ENCODE data around the gene SDC1.

The SDC1 gene

DNA sequence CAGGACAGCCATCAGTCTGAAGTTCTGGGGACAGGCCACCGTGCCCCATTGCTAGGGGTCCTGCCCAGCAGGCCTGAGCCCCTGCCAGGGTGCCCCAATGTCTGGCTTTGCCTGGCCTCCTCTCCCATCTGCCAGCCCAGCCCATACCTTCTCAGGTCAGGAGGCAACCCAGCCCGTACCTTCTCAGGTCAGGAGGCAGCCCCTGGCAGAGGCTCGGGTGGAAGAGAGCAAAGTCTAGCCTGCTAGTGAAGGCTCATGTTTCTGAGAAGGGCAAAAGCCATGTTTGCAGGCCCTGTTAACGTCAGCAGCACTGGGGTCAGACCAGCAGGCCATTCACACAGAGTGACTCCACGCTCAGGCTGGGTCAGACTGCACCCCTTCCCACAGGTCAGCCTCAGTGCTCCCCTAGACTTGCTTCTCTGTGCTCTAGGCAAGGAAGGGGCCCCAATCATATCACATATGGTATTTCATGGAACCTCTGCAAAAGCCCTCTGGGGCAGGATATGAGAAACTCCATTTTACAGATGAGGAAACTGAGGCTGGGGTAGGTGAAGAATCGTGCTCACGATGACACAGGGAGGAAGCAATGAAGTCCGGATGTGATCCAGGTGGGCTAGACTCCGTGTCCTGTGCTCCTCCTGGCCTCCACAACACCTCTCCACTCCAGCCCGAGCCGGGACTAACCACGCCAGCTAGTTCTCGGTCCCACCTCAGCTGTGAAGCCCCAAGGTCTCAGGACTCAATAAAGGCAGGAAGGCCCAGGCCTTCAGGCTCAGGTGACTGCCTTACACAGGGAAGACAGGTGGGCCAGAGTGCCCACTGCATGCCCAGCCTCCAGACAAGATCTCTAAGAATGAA is 9.5 kb downstream of the SDC1 start:
- in situ Hi-C loops (cut with MboI; ENCODE audit: low sequenced_read_pairs): no loop called here

GRCh38 chr2:20214566-20215182 is 10.3 kb downstream of the SDC1 start:
- in situ Hi-C loops (cut with MboI; ENCODE audit: low sequenced_read_pairs): no loop called here

DNA sequence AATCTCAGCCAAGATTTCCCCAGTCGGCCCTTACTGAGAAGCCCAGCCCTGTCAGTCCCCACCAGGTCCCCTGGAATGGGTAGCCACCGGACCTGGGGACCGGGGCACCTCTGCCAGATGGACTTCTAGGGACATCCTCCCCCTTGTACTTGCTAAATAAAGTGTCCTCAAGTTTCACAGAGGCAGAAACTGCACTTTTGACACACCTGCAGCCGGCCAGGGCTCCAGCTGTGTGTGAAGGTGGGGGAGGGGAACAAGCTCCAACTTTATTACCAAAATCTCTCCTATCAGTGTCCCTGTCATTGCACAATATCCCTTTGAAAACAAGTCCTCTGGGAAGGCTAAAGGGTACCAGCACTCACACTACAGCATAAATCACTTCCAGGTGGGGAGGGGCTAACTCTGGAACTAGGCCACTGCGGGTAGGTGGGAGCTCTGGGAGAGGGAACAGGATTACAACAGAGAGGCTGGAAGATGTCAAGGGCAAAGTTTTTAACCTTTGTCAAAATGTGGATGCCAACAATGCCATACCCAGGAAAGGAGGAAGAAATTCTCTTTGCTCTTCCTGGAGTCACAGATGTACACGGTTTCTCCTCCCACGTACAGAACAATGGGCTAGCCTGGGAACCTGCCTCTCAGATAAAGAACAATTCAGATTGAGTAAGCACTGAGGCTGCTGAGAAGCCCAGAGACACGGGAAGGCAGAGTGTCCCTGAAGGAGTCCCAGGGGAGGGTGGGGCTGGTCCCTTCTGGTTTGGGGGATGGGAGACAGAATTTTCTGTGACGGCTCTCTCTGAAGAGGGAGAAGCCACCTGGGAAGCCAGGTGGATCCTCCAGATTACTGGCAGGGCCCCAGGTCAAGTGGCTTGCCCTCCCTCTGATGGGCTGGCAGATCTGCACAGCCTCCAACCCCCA is 11.0 kb downstream of the SDC1 start:
- in situ Hi-C loops (cut with MboI; ENCODE audit: low sequenced_read_pairs): no loop called here

- in situ Hi-C loops (cut with MboI; ENCODE audit: low sequenced_read_pairs): no loop called here
Measured at GRCh38 chr2:20212871-20213503, 11.9 kb downstream of the SDC1 start.

- in situ Hi-C loops (cut with MboI; ENCODE audit: low sequenced_read_pairs): no loop called here
Measured at GRCh38 chr2:20212459-20212870, 12.5 kb downstream of the SDC1 start.

DNA sequence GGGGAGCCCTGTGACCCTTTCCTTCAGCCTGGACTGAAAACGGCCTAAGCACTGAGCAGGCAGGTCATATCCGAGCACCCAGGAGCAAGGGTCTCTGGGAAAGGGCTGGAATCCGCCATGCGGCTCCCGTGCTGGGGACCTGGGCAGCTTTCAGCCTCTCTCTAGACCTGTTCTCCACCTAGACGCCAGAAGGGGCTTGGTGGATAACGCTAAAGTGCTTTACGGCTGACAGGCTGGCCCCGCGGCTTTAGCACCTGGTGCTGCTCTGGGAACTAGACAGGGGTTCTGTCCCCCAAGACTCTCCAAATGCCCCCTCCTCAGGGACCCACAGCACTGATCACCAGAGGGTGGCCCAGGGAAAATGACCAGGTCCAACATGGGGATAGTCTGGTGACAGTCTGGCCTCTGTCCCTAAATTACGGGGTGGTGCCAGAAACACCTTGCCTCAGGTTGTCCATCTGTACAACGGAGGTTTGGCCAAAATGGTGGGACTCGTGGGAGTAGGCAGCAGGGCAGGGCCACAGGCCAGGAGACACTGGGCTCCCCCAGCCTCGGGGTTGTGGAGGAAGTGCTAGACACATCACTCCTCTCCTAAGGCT is 13.0 kb downstream of the SDC1 start:
- in situ Hi-C loops (cut with MboI; ENCODE audit: low sequenced_read_pairs): no loop called here

DNA sequence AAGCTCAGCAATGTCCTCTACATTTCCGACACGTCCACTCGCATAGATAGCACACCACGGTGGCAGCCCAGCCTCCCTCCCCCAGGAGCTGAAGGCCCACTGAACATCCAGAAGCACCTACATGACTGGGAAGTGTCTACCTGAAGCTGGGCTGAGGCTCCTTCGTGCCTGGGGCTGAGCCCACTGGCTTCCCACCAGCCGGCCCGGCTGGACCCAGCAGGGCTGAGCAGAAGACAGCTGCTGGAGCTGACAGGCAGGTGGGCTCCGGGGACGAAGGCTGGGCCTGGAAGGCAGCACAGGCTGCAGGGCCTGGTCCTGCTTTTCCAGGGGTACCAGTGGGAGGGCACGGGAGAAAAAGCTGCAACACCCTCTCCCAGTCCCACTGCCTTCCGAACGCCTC is 13.5 kb downstream of the SDC1 start:
- in situ Hi-C loops (cut with MboI; ENCODE audit: low sequenced_read_pairs): no loop called here

- in situ Hi-C loops (cut with MboI; ENCODE audit: low sequenced_read_pairs): no loop called here
Measured at GRCh38 chr2:20210462-20210861, 14.5 kb downstream of the SDC1 start.

DNA sequence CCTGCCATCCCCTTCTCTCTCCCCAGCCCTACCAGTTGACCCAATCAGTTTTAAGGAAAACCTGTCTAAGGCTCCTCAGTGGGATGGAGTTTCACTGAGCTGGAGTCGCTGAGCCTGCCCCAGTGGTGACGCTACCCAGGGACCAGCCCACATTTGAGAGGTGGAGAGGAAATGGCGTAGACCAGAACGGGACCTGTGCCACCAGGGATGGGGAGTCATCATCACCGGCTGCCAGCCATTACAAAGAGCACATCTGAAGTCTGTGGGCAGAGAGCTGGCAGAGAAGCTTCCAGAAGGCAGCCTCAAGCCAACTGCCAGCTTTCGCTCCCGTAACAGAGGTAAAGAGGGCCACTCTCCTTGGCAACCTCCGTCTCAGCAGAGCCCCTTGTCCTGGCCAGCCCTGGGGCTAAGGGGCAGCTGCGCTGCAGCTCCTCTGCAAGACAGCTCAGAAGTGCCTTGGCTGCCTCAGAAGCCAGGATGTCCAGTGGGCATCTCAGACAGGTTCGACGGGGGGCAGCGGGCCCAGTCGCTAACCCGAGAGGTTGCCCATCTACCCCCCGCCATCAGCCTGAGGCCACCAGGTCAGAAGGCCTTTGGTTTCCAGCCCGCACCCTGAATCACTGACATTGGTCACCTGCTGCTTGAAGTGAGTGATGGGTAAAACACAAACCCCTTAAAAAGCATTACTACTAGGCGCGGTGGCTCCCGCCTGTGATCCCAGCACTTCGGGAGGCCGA is 15.4 kb downstream of the SDC1 start:
- in situ Hi-C loops (cut with MboI; ENCODE audit: low sequenced_read_pairs): no loop called here

- in situ Hi-C loops (cut with MboI; ENCODE audit: low sequenced_read_pairs): no loop called here
Measured at GRCh38 chr2:20208476-20208859, 16.5 kb downstream of the SDC1 start.

- in situ Hi-C loops (cut with MboI; ENCODE audit: low sequenced_read_pairs): no loop called here
Measured at GRCh38 chr2:20207051-20207450, 17.9 kb downstream of the SDC1 start.

DNA sequence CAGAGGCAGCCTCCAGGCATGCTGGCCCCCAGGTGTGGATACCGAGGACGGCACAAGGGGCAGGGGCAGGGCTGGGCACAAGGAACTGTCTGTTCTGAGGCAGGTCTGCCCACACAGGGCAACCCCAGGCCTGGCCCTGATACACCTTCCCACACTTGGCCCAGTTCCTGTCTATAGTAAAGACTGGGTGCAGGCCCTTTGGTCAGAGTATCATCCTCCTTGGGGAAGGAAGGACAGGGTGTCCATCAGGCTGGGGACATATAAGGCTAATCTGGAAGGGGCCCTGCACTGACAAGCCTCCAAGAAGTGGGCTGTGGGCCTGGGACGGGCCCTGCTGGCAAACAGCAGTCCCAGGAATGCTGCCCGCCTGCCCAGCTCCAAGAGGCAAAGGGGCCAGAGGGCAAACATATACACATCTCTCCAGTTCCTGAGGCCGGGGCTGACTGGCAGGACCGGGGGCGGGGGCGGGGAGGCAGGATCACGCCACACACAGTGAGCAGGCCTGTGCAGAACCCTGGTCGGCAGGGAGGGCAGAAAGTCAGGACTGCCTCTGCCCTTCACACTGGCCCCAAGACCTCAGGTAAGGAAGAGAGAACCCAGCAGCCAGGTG is 18.9 kb downstream of the SDC1 start:
- in situ Hi-C loops (cut with MboI; ENCODE audit: low sequenced_read_pairs): no loop called here

DNA sequence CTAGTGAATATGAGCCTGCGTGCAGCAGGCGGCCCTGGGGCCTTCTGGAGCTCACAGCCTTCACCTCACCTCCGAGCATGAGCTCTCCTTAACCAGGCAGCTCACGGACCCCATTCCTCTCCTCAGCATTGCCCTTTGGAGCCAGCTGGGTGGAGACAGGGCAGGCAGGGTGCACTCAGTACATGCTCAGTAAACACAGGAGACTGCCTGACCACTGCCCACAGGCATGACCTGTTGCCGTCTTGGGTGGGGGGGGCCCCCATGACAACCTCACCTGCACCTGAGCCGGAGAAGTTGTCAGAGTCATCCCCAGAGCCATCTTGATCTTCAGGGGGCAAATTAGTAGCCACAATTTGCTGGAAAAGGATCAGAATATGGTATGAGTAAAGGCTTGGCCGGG is 19.9 kb downstream of the SDC1 start:
- in situ Hi-C loops (cut with MboI; ENCODE audit: low sequenced_read_pairs): no loop called here

DNA sequence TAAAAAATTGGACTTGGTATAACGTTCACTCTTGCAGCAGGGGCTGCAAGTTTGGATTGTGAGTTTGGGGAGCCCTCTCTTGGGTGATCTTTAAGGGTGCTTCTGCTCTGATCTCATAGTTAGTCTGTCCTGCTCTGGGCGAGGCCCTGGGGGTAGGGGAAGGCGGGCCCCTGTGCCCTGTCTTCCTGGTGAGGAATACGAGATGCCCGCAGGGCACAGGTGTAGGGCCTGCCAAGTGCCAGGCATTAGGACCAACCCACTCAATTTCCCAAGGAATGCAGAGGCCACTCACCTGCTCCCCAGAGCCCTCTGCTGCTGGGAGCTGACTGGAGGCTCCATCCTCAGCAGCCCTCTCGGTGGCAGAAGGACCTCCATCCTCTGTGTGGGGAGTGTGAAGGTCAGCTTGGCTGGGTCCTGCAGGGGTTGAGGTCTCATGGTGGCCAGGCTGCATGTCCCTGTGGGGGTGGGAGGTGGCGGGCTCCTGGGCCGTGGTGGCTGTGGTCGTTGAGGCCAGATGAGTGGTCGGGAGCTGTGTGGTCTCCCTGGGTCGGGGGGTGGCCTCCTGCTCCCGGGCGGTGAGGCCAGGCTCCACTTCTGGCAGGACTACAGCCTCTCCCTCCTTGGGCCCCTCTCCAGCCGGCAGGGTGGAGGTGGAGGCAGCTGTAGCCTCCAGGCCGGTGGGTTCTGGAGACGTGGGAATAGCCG is 21.3 kb downstream of the SDC1 start:
- in situ Hi-C loops (cut with MboI; ENCODE audit: low sequenced_read_pairs): no loop called here

DNA sequence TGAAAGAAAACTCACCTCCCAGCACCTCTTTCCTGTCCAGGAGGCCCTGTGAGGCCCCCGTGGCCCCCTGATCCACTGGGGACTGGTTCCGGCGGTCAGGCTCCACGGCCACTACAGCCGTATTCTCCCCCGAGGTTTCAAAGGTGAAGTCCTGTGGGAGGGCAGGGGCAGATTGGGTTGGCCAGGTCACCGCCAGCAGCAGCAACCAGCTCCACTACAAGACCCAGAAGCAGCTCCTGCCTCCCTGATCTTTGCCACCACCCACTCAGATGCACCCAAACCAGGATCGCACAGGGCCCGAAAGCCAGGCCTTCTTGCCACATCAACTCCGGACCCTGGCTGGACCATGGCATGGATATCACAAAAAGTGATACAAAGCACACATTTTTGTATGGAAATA is 21.9 kb downstream of the SDC1 start:
- in situ Hi-C loops (cut with MboI; ENCODE audit: low sequenced_read_pairs): no loop called here

DNA sequence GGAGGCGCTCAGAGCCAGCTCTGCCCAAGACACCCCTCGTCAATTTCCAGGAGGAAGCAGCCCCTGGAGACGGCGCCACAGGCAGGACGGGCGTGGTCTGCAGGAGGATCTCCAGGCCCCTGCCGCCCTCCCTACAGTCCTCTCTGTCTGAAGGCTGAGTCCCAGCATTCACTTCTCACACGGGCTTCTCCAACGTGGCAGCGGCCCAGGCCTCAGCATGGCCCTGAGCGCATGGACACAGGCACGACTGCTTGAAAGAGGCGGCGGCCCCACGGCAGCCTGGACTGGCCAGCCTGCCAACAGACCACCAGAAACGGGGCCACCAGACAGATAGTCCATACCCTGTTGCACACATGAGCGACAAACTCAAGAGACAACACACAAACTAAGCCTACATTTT is 23.3 kb downstream of the SDC1 start:
- in situ Hi-C loops (cut with MboI; ENCODE audit: low sequenced_read_pairs): no loop called here

GRCh38 chr2:20200697-20201555 is 24.0 kb downstream of the SDC1 start:
- in situ Hi-C loops (cut with MboI; ENCODE audit: low sequenced_read_pairs): no loop called here

DNA sequence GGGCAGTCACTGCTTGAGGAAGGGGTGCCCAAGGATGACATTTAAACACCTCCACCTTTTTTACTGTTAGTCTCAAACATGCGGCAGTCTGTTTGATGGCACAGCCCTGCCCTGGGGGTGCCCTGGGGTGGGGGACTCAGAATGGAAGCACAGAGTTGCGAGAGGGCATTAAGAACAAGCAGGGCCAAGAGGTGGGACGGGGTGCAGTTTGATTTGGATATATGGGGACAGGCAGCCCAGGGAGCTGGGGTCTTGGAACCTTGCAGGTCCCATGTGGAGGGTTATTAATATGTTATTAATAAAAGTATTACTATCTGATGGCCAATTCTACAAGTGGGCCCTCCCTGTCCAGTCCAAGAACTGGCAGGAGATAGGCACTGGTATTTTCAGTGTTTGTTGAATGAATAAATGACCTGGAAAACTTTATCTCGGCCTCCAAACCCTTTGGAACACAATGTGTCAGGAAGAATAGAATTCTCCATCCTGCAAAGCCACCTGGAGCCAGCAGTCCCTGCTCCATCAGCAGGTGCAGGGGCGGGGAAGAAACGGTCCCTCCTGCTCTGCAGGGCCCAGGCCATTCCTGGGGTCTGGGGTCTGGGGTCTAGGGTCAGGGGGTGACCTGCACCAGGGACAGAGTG is 25.2 kb downstream of the SDC1 start:
- in situ Hi-C loops (cut with MboI; ENCODE audit: low sequenced_read_pairs): no loop called here

Measured in HL-60/S4 treated with retinoic acid at 250 ng/mL for 4 days and 3 days (cell line).